HepG2 (cell line): ENCODE results near the gene ZNF511. TPM values are rescaled to one million over a fixed set of nuclear protein-coding genes. Genes with fewer than 3 reads are reported as not detected.

Experiments
- DPF2 ChIP-seq: sonication (generic); formaldehyde crosslinking; IDR thresholded peaks from 2 replicates; pipeline ENCODE4 v1.4.0; 2020; ENCODE audit warnings: mild to moderate bottlenecking, low read depth, missing genetic modification reagents, borderline replicate concordance
- GABPB1 ChIP-seq: IDR thresholded peaks from 2 replicates; pipeline ENCODE4 v1.6.1; 2016; ENCODE audit warnings: mild to moderate bottlenecking, missing genetic modification reagents, moderate library complexity, missing compliant biosample characterization
- HMG20A ChIP-seq: IDR thresholded peaks from 2 replicates; pipeline ENCODE4 v1.6.1; 2016; ENCODE audit warnings: borderline replicate concordance
- KLF6 ChIP-seq: IDR thresholded peaks from 2 replicates; pipeline ENCODE4 v1.8.0; 2016; ENCODE audit warnings: missing biosample characterization, missing genetic modification reagents
- SIX4 ChIP-seq: sonication (generic); formaldehyde crosslinking; IDR thresholded peaks from 2 replicates; pipeline ENCODE4 v1.4.0; 2020; ENCODE audit warnings: missing genetic modification reagents
- THAP8 ChIP-seq: sonication (generic); formaldehyde crosslinking; IDR thresholded peaks from 2 replicates; pipeline ENCODE4 v1.5.1; 2020; ENCODE audit warnings: missing genetic modification reagents, mild to moderate bottlenecking, borderline replicate concordance
- polyA plus RNA-seq, 8 experiments: library from polyadenylated mRNA; depleted of rRNA in 3 of 8; stranded (reverse) in 7 of 8; unstranded in 1 of 8; fragments of >200 nt; fragmentation: Illumina TruSeq in 4 of 8; extraction: Trizol in 4 of 8; gene quantifications; 2 replicates each; pipeline versions ENCODE4 v1.2.1 to v1.2.3, GENCODE V29; 2011 to 2016; ENCODE audit warnings: low read depth in 4 of 8, missing spikeins in 1 of 8, mixed read lengths in 1 of 8; ENCODE audit not compliant: insufficient read depth in 1 of 8
- total RNA-seq, 5 experiments: library from RNA; depleted of rRNA; stranded (reverse); fragments of >200 nt; fragmentation: Illumina TruSeq; extraction: Trizol; gene quantifications; 2 replicates each; pipeline ENCODE4 v1.2.3, GENCODE V29; 2016; ENCODE audit warnings: low read depth in 1 of 5
- TF ChIP-seq, protein P1 (sequence below): sonication (generic); formaldehyde crosslinking; conservative IDR thresholded peaks from 2 replicates; pipeline ENCODE4 v1.4.0; 2020; ENCODE audit warnings: missing genetic modification reagents
- TF ChIP-seq, protein P2 (sequence below): sonication (generic); formaldehyde crosslinking; IDR thresholded peaks from 2 replicates; pipeline ENCODE4 v1.5.1; 2020; ENCODE audit warnings: missing genetic modification reagents, mild to moderate bottlenecking, borderline replicate concordance
- TF ChIP-seq, protein P3 (sequence below): sonication (generic); formaldehyde crosslinking; IDR thresholded peaks from 2 replicates; pipeline ENCODE4 v1.5.0; 2020; ENCODE audit warnings: missing genetic modification reagents

The ZNF511 gene
- total and polyA plus RNA-seq, 2 of the 13 experiments (the other 11 are each of a cell fraction or from before 2014, with no cell fraction given) = 35.6 to 66.4 TPM

DNA sequence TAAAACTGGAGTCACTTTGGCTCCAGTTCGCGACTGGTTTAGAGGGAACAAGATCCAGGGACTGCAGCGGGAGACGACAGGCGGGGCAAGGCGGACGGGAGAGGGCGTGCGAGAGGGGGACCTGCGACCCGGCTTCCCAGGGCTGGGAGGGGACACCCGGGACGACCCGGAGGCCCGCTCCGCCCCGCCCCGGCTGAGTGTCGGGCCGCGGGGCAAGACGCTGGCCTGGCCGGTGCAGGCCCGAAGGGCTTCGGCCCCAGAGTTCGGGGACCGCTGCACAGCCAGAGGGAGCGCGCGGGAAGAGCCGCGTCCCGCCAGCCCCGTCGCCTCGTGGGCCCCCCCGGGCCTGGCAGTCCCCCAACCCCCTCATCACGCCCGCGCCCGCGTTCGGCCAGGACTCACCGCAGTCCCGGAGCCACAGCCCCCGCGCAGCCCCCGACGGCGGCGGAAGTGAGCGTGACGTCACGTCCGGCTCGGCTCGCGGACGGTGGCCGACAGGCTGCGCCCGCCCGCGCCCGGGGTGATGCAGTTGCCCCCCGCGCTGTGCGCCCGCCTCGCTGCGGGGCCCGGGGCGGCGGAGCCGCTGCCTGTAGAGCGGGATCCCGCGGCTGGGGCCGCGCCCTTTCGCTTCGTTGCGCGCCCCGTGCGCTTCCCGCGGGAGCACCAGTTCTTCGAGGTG lies at the start of gene ZNF511, which contains the start of gene TUBGCP2 (continued):
- TF ChIP-seq, protein P1, sequence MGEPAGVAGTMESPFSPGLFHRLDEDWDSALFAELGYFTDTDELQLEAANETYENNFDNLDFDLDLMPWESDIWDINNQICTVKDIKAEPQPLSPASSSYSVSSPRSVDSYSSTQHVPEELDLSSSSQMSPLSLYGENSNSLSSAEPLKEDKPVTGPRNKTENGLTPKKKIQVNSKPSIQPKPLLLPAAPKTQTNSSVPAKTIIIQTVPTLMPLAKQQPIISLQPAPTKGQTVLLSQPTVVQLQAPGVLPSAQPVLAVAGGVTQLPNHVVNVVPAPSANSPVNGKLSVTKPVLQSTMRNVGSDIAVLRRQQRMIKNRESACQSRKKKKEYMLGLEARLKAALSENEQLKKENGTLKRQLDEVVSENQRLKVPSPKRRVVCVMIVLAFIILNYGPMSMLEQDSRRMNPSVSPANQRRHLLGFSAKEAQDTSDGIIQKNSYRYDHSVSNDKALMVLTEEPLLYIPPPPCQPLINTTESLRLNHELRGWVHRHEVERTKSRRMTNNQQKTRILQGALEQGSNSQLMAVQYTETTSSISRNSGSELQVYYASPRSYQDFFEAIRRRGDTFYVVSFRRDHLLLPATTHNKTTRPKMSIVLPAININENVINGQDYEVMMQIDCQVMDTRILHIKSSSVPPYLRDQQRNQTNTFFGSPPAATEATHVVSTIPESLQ (CRISPR knock-in tag) = no peak
- TF ChIP-seq KLF6 (CRISPR knock-in tag) = no peak
- TF ChIP-seq DPF2 (CRISPR knock-in tag) = no peak
- no peak for TF ChIP-seq HMG20A (CRISPR knock-in tag)
- 0 out of 2 replicates have a peak, but pooled peaks have one; percentile 67 for TF ChIP-seq THAP8
- TF ChIP-seq, protein P2, sequence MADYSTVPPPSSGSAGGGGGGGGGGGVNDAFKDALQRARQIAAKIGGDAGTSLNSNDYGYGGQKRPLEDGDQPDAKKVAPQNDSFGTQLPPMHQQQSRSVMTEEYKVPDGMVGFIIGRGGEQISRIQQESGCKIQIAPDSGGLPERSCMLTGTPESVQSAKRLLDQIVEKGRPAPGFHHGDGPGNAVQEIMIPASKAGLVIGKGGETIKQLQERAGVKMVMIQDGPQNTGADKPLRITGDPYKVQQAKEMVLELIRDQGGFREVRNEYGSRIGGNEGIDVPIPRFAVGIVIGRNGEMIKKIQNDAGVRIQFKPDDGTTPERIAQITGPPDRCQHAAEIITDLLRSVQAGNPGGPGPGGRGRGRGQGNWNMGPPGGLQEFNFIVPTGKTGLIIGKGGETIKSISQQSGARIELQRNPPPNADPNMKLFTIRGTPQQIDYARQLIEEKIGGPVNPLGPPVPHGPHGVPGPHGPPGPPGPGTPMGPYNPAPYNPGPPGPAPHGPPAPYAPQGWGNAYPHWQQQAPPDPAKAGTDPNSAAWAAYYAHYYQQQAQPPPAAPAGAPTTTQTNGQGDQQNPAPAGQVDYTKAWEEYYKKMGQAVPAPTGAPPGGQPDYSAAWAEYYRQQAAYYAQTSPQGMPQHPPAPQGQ (CRISPR knock-in tag) = 0 out of 2 replicates have a peak, but pooled peaks have one; percentile 42
- TF ChIP-seq, protein P3, sequence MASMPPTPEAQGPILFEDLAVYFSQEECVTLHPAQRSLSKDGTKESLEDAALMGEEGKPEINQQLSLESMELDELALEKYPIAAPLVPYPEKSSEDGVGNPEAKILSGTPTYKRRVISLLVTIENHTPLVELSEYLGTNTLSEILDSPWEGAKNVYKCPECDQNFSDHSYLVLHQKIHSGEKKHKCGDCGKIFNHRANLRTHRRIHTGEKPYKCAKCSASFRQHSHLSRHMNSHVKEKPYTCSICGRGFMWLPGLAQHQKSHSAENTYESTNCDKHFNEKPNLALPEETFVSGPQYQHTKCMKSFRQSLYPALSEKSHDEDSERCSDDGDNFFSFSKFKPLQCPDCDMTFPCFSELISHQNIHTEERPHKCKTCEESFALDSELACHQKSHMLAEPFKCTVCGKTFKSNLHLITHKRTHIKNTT = no peak
- peak; percentile 90 for TF ChIP-seq GABPB1 (CRISPR knock-in tag)
- no peak for TF ChIP-seq SIX4 (CRISPR knock-in tag)
